ENCODE data around the gene PSMD1.

PSMD1 gene

DNA sequence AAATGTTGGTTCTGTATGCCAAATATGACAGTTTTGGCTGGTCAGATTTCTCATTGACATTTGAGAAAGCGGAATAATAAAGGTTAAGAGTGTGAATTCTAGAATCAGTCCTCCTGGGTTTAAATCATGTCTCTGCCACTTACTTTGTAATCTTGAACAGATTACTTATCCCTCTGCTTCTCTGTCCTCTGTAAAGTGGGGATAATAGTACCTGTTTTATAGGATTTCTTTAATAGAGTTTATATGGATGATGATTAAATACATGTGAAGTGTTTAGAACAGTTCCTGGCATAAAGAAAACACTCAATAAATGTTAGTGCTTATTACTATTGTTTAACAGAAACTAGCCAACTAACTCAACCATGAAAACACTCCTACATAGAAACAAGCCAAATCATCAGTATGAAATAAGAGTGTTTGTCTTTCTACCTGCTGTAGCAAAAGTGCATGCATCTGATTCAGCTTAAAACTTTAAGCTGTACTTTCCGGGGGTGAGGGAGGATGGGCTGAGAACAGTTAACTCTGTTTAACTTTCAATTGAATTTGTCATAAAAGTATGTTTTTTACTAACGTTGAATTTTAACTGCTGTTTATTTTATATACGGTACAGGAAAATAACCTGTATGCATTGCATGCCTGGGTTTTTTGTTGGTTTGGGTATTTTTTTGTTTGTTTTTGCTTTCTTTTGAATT, 61.4 kb downstream of the PSMD1 start:
- no peaks in the 10 kb centered on the region; the same call in 1 of the 2 replicates for H4K20me1 ChIP-seq (ENCODE audit: insufficient read depth, low read length)
- H3K4me3 ChIP-seq (ENCODE audit: low read length), result no peak overlapping the region
- H3K79me2 ChIP-seq (ENCODE audit: low read length), result no peaks in the 10 kb centered on the region
- no peak overlapping the region for H3K9ac ChIP-seq (ENCODE audit: low read length)
- H2AFZ ChIP-seq (ENCODE audit: low read depth, low read length), result no peak overlapping the region
- no peak overlapping the region for H3K27ac ChIP-seq (ENCODE audit: low read length)
- H3K4me1 ChIP-seq (ENCODE audit: low read length), result peaks cover 31% of the 10 kb centered on the region
- H3K27me3 ChIP-seq (ENCODE audit: low read depth, low read length), result no peaks in the 10 kb centered on the region
- H3K4me2 ChIP-seq (ENCODE audit: low read length), result peak overlapping the region; percentile 33
- TF ChIP-seq EZH2phosphoT487 (IDR thresholded peaks at IDR 0.05; ENCODE audit: low read depth), result no peak
- TF ChIP-seq, protein P1, sequence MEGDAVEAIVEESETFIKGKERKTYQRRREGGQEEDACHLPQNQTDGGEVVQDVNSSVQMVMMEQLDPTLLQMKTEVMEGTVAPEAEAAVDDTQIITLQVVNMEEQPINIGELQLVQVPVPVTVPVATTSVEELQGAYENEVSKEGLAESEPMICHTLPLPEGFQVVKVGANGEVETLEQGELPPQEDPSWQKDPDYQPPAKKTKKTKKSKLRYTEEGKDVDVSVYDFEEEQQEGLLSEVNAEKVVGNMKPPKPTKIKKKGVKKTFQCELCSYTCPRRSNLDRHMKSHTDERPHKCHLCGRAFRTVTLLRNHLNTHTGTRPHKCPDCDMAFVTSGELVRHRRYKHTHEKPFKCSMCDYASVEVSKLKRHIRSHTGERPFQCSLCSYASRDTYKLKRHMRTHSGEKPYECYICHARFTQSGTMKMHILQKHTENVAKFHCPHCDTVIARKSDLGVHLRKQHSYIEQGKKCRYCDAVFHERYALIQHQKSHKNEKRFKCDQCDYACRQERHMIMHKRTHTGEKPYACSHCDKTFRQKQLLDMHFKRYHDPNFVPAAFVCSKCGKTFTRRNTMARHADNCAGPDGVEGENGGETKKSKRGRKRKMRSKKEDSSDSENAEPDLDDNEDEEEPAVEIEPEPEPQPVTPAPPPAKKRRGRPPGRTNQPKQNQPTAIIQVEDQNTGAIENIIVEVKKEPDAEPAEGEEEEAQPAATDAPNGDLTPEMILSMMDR (IDR thresholded peaks at IDR 0.05; ENCODE audit: low read depth, low read length), result no peak
- no peaks in the 10 kb centered on the region for H3K9me3 ChIP-seq (ENCODE audit: insufficient read depth, low read length)
- H3K36me3 ChIP-seq (replicated peaks; ENCODE audit: low read depth, low read length), result peaks cover 3% of the 10 kb centered on the region

DNA sequence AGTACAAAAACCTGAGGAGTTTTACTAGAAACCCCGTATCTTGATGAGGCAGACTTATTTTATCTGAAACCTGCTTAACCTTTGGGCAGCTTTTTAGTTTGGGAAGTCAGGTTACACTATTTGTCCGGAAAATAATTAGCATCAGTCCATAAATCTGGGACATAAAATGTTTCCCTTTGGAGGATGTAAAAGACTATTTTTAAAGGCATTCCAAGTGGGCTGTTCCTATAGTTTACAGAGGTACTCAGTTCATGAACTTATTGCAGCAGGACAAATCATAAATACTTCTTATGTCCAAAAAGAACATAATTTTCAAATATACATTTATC, 61.9 kb downstream of the PSMD1 start:
- TF ChIP-seq, protein P1 (IDR thresholded peaks at IDR 0.05; ENCODE audit: low read depth, low read length), result no peak
- TF ChIP-seq EZH2phosphoT487 (IDR thresholded peaks at IDR 0.05; ENCODE audit: low read depth), result no peak
- Histone ChIP-seq H3K36me3 (replicated peaks; ENCODE audit: low read depth, low read length) (peaks cover 2% of the 10 kb centered on the region), H3K4me2 (ENCODE audit: low read length) (peak overlapping the region; percentile 33)

DNA sequence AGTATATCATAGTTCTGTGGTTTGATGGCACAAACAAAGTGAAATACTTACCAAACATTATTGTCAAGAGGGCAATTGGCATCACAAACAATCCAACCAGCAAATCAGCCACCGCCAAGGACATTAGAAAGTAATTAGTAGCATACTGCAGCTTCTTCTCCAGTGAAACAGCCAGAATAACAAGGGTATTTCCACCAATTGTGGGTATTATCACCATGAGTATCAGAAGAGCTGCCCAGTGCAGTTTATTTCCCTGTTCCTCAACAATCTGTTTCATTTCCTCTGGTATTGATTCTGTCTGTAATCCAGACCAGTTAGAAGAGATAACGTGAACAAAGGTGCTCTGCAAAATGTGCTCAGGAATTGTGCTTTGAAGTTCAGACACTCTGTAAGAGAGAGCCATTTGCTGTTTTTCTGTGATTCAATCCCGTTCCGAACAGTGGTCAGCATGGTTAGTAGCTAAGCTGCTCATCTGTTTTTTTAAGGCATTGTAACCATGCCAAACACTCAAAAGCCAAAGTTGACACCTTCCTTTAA, 66.8 kb downstream of the PSMD1 start:
- Histone ChIP-seq H3K9me3 (ENCODE audit: insufficient read depth, low read length) (no peaks in the 10 kb centered on the region), H3K36me3 (replicated peaks; ENCODE audit: low read depth, low read length) (no peaks in the 10 kb centered on the region), H3K27ac (ENCODE audit: low read length) (no peak overlapping the region), H3K9ac (ENCODE audit: low read length) (no peak overlapping the region), H3K79me2 (ENCODE audit: low read length) (no peaks in the 10 kb centered on the region), H2AFZ (ENCODE audit: low read depth, low read length) (no peak overlapping the region), H3K4me3 (ENCODE audit: low read length) (no peak overlapping the region), H4K20me1 (ENCODE audit: insufficient read depth, low read length) (no peaks in the 10 kb centered on the region), H3K27me3 (ENCODE audit: low read depth, low read length) (no peaks in the 10 kb centered on the region), H3K4me2 (ENCODE audit: low read length) (peak overlapping the region; percentile 24), H3K4me1 (ENCODE audit: low read length) (peaks cover 29% of the 10 kb centered on the region)
- no peak for TF ChIP-seq EZH2phosphoT487 (IDR thresholded peaks at IDR 0.05; ENCODE audit: low read depth)
- TF ChIP-seq, protein P1 (IDR thresholded peaks at IDR 0.05; ENCODE audit: low read depth, low read length), result no peak

More for the DNA sequence above, 61.9 kb downstream of the PSMD1 start:
- Histone ChIP-seq H2AFZ (ENCODE audit: low read depth, low read length) (no peak overlapping the region), H3K9ac (ENCODE audit: low read length) (no peak overlapping the region), H3K4me3 (ENCODE audit: low read length) (no peak overlapping the region), H3K27me3 (ENCODE audit: low read depth, low read length) (no peaks in the 10 kb centered on the region), H3K79me2 (ENCODE audit: low read length) (no peaks in the 10 kb centered on the region), H3K27ac (ENCODE audit: low read length) (no peak overlapping the region), H4K20me1 (ENCODE audit: insufficient read depth, low read length) (no peaks in the 10 kb centered on the region; the same call in 1 of the 2 replicates), H3K9me3 (ENCODE audit: insufficient read depth, low read length) (no peaks in the 10 kb centered on the region), H3K4me1 (ENCODE audit: low read length) (peaks cover 36% of the 10 kb centered on the region)

DNA sequence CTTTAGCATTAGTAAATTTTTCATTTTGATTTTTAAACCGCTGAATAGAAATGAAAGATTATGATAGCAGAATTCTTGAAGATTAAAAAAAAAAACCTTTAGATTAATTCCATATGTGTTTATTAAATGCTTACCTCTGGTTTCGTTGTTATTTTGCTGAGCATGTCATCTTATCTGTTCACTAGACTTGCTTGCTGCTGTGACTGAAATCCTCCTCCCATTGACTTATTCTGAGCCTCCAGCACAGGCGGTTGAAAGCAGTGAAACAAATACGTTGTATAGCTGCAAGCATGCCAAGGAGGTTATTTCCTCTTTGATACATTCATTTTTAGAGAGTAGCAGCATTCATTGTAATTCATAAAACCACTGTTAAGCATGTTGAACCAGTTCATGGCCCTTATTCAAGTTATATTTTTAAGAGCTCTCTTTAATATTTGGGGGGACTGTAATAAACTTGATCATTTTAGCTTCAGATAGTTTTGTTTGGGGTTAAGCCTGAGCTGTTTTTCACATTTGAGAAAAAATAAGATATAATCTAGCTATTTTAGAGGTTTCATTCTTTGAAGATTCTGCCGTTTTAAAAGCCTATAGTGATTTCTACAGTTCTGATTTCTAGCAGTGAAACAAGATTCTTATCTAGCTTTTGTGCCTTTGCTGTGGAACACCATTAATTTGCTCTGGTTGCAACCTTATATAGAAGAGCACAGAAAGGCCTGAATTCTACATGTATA, 68.3 kb downstream of the PSMD1 start, which contains the start of gene HTR2B:
Gene HTR2B (minus strand): TSS at position 205 of the 731 bp plus-strand sequence. CDS start 1,278 bp downstream, outside the sequence.
- no peak within 1 kb of the TSS for H3K4me3 ChIP-seq (ENCODE audit: low read length)
- no peaks in the 10 kb centered on the region for H3K27me3 ChIP-seq (ENCODE audit: low read depth, low read length)
- H2AFZ ChIP-seq (ENCODE audit: low read depth, low read length), result no peak within 1 kb of the TSS
- peak within 1 kb of the TSS; percentile 27; the same call in 1 of the 2 replicates for H3K9ac ChIP-seq (ENCODE audit: low read length)
- H3K79me2 ChIP-seq (ENCODE audit: low read length), result no peaks in the 10 kb centered on the region
- peak within 1 kb of the TSS; percentile 30 for H3K4me2 ChIP-seq (ENCODE audit: low read length)
- no peaks in the 10 kb centered on the region for H3K36me3 ChIP-seq (replicated peaks; ENCODE audit: low read depth, low read length)
- TF ChIP-seq, protein P1 (IDR thresholded peaks at IDR 0.05; ENCODE audit: low read depth, low read length), result no peak
- no peak for TF ChIP-seq EZH2phosphoT487 (IDR thresholded peaks at IDR 0.05; ENCODE audit: low read depth)
- H3K27ac ChIP-seq (ENCODE audit: low read length), result peak within 1 kb of the TSS; percentile 3; the same call in 1 of the 2 replicates
- H4K20me1 ChIP-seq (ENCODE audit: insufficient read depth, low read length), result no peaks in the 10 kb centered on the region
- peaks cover 27% of the 10 kb centered on the region for H3K4me1 ChIP-seq (ENCODE audit: low read length)
- no peaks in the 10 kb centered on the region for H3K9me3 ChIP-seq (ENCODE audit: insufficient read depth, low read length)

Data from OCI-LY3 (cell line).